ENCODE results near the gene GRM4. TPM values are rescaled to one million over a fixed set of nuclear protein-coding genes. Genes with fewer than 3 reads are reported as not detected.

The GRM4 gene
- 0.26 and 0.41 TPM in 2 replicates for total RNA-seq (2021)
- Bru-seq, nascent RNA, result percentile 7 among the genes with signal in this experiment
- BruChase-seq, experiment 1, labeled RNA remaining after a 2-hour chase, result percentile 4 among the genes with signal in this experiment
- percentile 15 among the genes with signal in this experiment for BruChase-seq, experiment 2, labeled RNA remaining after a 6-hour chase
- long read RNA-seq, partial matches to known transcripts, result 0 of 1 reads
- long read RNA-seq, other reads (novel, unspliced or antisense), result 1 of 1 reads

DNA sequence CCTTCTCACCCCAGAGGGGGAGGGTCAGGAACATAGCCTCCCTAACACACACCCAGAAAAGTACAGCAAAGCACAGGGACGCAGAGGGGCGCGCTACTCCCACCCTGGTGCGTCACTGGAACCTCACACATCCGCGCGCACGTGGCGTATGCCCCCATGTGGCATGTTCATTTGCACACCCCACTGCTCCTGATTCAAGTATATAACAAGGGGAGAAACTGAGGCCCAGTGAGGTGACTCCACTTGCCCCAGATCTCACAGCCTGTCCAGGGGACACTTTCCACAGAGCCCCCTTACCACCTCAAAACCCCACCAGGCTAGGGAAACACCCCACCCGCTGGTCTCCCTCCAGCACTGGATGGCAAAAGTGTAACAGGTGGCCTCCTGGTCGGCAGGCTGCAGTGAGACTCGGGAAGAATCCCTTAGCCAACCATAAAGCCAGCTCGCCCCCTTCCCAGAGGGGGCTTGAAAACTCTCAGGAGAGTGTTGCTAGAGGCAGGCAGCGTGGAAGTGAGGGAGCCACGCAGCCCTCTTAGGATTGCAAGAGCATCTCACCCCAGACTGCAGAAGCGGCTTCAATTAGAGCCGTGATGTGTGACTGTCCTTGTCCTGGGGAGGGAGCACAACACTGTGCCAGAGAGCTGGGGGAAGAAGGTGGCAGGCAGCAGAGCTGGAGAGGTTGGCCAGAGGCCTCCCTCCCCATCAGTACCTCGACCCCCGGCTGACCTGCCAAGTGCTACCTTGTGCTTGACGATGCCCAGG is at the start of gene GRM4:
TSS of gene GRM4 (minus strand) at position 67 of the 762 bp plus-strand sequence. CDS start 12,591 bp downstream, outside the sequence.
- Histone ChIP-seq H3K4me3 (ENCODE audit: low read depth, low read length, poor library complexity, severe bottlenecking) (peak within 1 kb of the TSS; percentile 46), H3K27me3 (replicated peaks; ENCODE audit: insufficient read depth, low read depth, low read length, poor library complexity) (peaks cover 33% of the 10 kb centered on the region), H3K9me3 (ENCODE audit: low read depth, low read length, poor library complexity, severe bottlenecking) (no peaks in the 10 kb centered on the region), H3K36me3 (ENCODE audit: insufficient read depth, low read length, poor library complexity, severe bottlenecking) (no peaks in the 10 kb centered on the region), H3K4me1 (ENCODE audit: insufficient read depth, low read length, poor library complexity, severe bottlenecking) (peaks cover 16% of the 10 kb centered on the region), H3K27ac (ENCODE audit: low read depth, low read length, poor library complexity, severe bottlenecking) (no peak within 1 kb of the TSS)
- DNase-seq (ENCODE audit: low spot score), result no peak
- BruUV-seq (replicated peaks), result no TSS peak
- TF ChIP-seq, protein P1, sequence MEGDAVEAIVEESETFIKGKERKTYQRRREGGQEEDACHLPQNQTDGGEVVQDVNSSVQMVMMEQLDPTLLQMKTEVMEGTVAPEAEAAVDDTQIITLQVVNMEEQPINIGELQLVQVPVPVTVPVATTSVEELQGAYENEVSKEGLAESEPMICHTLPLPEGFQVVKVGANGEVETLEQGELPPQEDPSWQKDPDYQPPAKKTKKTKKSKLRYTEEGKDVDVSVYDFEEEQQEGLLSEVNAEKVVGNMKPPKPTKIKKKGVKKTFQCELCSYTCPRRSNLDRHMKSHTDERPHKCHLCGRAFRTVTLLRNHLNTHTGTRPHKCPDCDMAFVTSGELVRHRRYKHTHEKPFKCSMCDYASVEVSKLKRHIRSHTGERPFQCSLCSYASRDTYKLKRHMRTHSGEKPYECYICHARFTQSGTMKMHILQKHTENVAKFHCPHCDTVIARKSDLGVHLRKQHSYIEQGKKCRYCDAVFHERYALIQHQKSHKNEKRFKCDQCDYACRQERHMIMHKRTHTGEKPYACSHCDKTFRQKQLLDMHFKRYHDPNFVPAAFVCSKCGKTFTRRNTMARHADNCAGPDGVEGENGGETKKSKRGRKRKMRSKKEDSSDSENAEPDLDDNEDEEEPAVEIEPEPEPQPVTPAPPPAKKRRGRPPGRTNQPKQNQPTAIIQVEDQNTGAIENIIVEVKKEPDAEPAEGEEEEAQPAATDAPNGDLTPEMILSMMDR (conservative IDR thresholded peaks at IDR 0.05; ENCODE audit: low read depth, low read length), result 0 out of 2 replicates have a peak, but pooled peaks have one; percentile 19
- TF ChIP-seq EZH2 (IDR thresholded peaks at IDR 0.05; ENCODE audit: borderline replicate concordance, low read depth, low read length, poor library complexity, severe bottlenecking), result no peak
- intact Hi-C loops (cut with micrococcal nuclease; ENCODE audit: unreplicated experiment), result no loop called here
- ChIA-PET POLR2A (ENCODE audit: low non-redundant PET) (no interaction called here), CTCF (interaction anchor here (1.0 to 1.1 kb wide), 2 partner anchors 118 to 402 kb away, joined by 3 read pairs; no protein-coding TSS in a partner anchor)

DNA sequence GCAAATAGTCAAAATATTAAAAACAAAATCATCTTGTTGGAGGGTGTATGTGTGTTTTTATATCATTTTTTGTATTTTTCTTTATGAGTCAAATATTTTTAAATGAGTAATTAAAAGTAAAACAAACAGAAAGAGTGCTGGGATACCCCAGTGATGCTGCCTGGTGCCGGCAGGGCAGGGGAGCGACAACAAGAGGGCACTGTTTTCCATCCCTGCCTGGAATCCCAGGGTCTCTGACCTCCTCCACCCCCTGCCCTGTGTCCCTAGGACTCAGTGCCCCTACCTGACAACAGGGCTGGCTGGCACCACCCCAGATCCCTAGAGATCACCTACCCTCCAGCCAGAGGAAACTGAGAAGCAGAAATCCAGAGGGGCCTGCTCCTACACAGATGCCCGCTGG is 48.9 kb upstream of the GRM4 start:
- ChIA-PET CTCF (no interaction called here), POLR2A (ENCODE audit: low non-redundant PET) (no interaction called here)
- H3K27ac ChIP-seq (ENCODE audit: low read depth, low read length, poor library complexity, severe bottlenecking), result no peak overlapping the region
- H3K4me3 ChIP-seq (ENCODE audit: low read depth, low read length, poor library complexity, severe bottlenecking), result no peak overlapping the region
- no peak for TF ChIP-seq EZH2 (IDR thresholded peaks at IDR 0.05; ENCODE audit: borderline replicate concordance, low read depth, low read length, poor library complexity, severe bottlenecking)
- TF ChIP-seq, protein P1 (conservative IDR thresholded peaks at IDR 0.05; ENCODE audit: low read depth, low read length), result 0 out of 2 replicates have a peak, but pooled peaks have one; percentile 15
- intact Hi-C loops (cut with micrococcal nuclease; ENCODE audit: unreplicated experiment), result loop anchor here (10.0 kb wide), 1 partner anchor 410 kb away; no protein-coding TSS in a partner anchor
- BruUV-seq (replicated peaks), result no TSS peak
- H3K27me3 ChIP-seq (replicated peaks; ENCODE audit: insufficient read depth, low read depth, low read length, poor library complexity), result no peaks in the 10 kb centered on the region
- H3K4me1 ChIP-seq (ENCODE audit: insufficient read depth, low read length, poor library complexity, severe bottlenecking), result no peaks in the 10 kb centered on the region
- no peak for DNase-seq (ENCODE audit: low spot score)
- no peaks in the 10 kb centered on the region for H3K36me3 ChIP-seq (ENCODE audit: insufficient read depth, low read length, poor library complexity, severe bottlenecking)
- H3K9me3 ChIP-seq (ENCODE audit: low read depth, low read length, poor library complexity, severe bottlenecking), result no peaks in the 10 kb centered on the region

DNA sequence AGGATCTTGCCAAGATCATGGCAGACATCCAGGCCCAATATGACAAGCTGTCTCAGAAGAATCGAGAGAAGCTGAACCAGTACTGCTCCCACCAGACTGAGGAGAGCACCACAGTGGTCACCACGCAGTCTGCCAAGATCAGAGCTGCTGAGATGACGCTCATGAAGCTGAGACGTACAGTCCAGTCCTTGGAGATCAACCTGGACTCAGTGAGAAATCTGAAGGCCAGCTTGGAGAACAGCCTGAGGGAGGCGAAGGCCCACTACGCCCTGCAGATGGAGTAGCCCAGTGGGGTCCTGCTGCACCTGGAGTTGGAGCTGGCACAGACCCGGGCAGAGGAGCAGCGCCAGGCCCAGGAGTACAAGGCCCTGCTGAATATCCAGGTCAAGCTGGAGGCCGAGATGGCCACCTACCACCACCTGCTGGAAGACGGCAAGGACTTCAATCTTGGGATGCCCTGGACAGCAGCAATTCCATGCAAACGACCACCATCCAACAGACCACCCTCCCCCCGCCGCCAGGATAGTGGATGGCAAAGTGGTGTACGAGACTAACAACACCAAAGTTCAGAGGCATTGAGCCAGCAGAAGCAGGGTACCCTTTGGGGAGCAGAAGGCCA is 44.7 kb upstream of the GRM4 start:
- no peaks in the 10 kb centered on the region for H3K9me3 ChIP-seq (ENCODE audit: low read depth, low read length, poor library complexity, severe bottlenecking)
- H3K27ac ChIP-seq (ENCODE audit: low read depth, low read length, poor library complexity, severe bottlenecking), result no peak overlapping the region
- no peak overlapping the region for H3K4me3 ChIP-seq (ENCODE audit: low read depth, low read length, poor library complexity, severe bottlenecking)
- ChIA-PET POLR2A (ENCODE audit: low non-redundant PET) (no interaction called here), CTCF (no interaction called here)
- TF ChIP-seq, protein P1 (conservative IDR thresholded peaks at IDR 0.05; ENCODE audit: low read depth, low read length), result no peak
- TF ChIP-seq EZH2 (IDR thresholded peaks at IDR 0.05; ENCODE audit: borderline replicate concordance, low read depth, low read length, poor library complexity, severe bottlenecking), result no peak
- DNase-seq (ENCODE audit: low spot score), result no peak
- no peaks in the 10 kb centered on the region for H3K36me3 ChIP-seq (ENCODE audit: insufficient read depth, low read length, poor library complexity, severe bottlenecking)
- no TSS peak for BruUV-seq (replicated peaks)
- intact Hi-C loops (cut with micrococcal nuclease; ENCODE audit: unreplicated experiment), result loop anchor here (10.0 kb wide), 1 partner anchor 414 kb away; no protein-coding TSS in a partner anchor
- H3K27me3 ChIP-seq (replicated peaks; ENCODE audit: insufficient read depth, low read depth, low read length, poor library complexity), result no peaks in the 10 kb centered on the region
- no peaks in the 10 kb centered on the region for H3K4me1 ChIP-seq (ENCODE audit: insufficient read depth, low read length, poor library complexity, severe bottlenecking)
